ENCODE data around the gene PODNL1. TPM values are rescaled to one million over a fixed set of nuclear protein-coding genes. Genes with fewer than 3 reads are reported as not detected.

PODNL1 gene
- total RNA-seq, 6 experiments from 2014 or later = 0.19 to 0.33 TPM; not detected in 4

DNA sequence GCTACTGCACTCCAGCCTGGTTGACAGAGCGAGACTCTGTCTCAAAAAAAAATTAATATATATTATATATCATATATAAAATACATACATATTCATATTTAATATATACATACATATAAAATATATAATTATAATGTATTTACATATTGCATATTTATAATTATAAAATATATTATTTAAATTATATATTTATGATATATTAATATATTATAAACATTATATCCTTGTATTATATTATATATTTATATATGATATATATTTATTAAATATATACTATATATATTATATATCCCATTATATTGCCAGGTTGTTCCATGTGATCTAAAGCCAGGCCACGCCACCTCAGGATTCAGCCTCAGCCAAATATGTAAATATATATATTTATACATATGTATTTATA, 42.0 kb downstream of the PODNL1 start:
- peaks cover 0 to 13% (median 0%) of the 10 kb centered on the region in 4 donors for H3K4me1 ChIP-seq
- WGBS (ENCODE audit: insufficient coverage, low coverage, low lambda C conversion rate, missing lambda C conversion rate) = 95% methylated on average over 2 of the region's 2 CpGs
- H3K4me3 ChIP-seq = no peak overlapping the region
- ATAC-seq (no peak), DNase-seq (no peak)
- no peaks in the 10 kb centered on the region for H3K27me3 ChIP-seq
- TF ChIP-seq POLR2A (IDR thresholded peaks at IDR 0.05) = no peak
- TF ChIP-seq, protein P1, sequence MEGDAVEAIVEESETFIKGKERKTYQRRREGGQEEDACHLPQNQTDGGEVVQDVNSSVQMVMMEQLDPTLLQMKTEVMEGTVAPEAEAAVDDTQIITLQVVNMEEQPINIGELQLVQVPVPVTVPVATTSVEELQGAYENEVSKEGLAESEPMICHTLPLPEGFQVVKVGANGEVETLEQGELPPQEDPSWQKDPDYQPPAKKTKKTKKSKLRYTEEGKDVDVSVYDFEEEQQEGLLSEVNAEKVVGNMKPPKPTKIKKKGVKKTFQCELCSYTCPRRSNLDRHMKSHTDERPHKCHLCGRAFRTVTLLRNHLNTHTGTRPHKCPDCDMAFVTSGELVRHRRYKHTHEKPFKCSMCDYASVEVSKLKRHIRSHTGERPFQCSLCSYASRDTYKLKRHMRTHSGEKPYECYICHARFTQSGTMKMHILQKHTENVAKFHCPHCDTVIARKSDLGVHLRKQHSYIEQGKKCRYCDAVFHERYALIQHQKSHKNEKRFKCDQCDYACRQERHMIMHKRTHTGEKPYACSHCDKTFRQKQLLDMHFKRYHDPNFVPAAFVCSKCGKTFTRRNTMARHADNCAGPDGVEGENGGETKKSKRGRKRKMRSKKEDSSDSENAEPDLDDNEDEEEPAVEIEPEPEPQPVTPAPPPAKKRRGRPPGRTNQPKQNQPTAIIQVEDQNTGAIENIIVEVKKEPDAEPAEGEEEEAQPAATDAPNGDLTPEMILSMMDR (IDR thresholded peaks at IDR 0.05) = no peak
- H3K36me3 ChIP-seq = no peaks in the 10 kb centered on the region
- intact Hi-C loops (cut with DNase I) = no loop called here
- no peaks in the 10 kb centered on the region for H3K9me3 ChIP-seq
- no peak overlapping the region for H3K27ac ChIP-seq

DNA sequence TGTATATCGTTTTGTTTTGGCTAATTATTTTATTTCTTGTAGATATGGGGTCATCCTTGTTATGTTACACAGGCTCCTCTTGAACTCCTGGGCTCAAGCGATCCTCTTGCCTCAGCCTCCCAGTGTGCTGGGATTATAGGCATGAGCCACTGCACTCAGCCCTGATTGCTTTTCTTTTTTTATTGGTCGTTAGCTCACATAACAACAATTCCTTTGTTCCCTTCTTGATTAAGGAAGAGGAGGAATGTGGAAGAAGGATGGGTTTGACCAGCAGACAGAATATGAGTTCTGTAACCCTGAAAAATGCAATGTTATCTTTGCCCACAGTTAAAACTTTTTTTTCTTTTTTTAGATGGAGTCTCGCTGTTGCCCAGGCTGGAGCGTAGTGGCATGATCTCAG, 43.7 kb downstream of the PODNL1 start:
- H3K36me3 ChIP-seq = no peaks in the 10 kb centered on the region
- ATAC-seq (no peak), DNase-seq (no peak)
- no peak overlapping the region for H3K4me3 ChIP-seq
- H3K27ac ChIP-seq = no peak overlapping the region
- no peaks in the 10 kb centered on the region for H3K27me3 ChIP-seq
- WGBS (ENCODE audit: insufficient coverage, low coverage, low lambda C conversion rate, missing lambda C conversion rate) = 87% methylated on average over 5 of the region's 5 CpGs
- H3K4me1 ChIP-seq = peaks cover 0 to 9% (median 0%) of the 10 kb centered on the region in 4 donors
- no peaks in the 10 kb centered on the region for H3K9me3 ChIP-seq
- TF ChIP-seq POLR2A (IDR thresholded peaks at IDR 0.05) = no peak
- TF ChIP-seq, protein P1 (IDR thresholded peaks at IDR 0.05) = no peak
- intact Hi-C loops (cut with DNase I) = no loop called here

DNA sequence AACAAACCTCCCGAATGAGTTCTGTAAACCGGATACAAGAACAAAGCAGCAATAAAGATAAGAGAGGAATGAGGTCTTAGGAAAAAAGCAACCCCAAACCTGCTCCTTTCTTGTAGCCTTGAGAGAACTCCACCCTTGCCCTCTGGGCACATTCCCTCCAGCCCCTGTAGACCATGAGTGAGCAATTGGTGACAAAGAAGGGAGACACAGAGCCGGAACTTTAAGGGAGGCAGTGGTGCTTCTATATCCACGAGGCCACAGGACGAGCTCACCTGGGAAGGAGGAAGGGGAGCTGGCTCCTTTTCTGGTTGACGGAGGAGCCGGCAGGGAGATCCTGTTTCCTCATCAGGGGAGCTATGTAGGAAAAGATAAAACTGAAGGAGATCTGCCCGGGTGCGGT, 45.3 kb downstream of the PODNL1 start:
- ATAC-seq (no peak), DNase-seq (no peak)
- Histone ChIP-seq H3K4me1 (no peaks in the 10 kb centered on the region), H3K4me3 (no peak overlapping the region), H3K36me3 (no peaks in the 10 kb centered on the region), H3K27ac (no peak overlapping the region), H3K27me3 (no peaks in the 10 kb centered on the region), H3K9me3 (no peaks in the 10 kb centered on the region)
- TF ChIP-seq POLR2A (IDR thresholded peaks at IDR 0.05) = no peak
- TF ChIP-seq, protein P1 (IDR thresholded peaks at IDR 0.05) = no peak
- intact Hi-C loops (cut with DNase I) = no loop called here
- WGBS (ENCODE audit: insufficient coverage, low coverage, low lambda C conversion rate, missing lambda C conversion rate) = 72% methylated on average over 9 of the region's 9 CpGs

DNA sequence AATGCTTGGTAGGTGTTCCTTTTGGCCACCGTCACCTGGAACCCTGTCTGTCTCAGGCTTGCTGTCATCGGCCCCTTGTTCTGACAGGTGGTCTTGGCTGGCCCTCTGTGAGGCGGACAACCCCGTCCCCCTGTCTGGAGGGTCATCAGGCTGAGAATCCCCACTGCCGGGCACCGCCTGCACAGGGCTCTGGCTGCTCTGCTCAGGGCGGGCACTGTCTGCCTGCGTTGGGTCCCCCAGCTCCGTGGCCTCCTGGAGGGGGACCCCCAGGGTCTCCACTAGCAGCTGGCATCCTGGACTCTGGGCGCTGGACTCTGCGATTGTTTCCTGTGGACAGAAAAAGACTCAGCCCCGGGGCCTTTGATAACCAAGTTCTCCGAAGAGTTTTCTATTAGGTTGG, 48.1 kb downstream of the PODNL1 start:
- DNase-seq (no peak), ATAC-seq (peak in 1 of 4 donors; percentile 17)
- Histone ChIP-seq H3K9me3 (no peaks in the 10 kb centered on the region), H3K4me1 (no peaks in the 10 kb centered on the region), H3K27ac (no peak overlapping the region), H3K27me3 (no peaks in the 10 kb centered on the region), H3K36me3 (no peaks in the 10 kb centered on the region), H3K4me3 (no peak overlapping the region)
- 100% methylated on average over 2 of the region's 13 CpGs for WGBS (ENCODE audit: insufficient coverage, low coverage, low lambda C conversion rate, missing lambda C conversion rate)
- intact Hi-C loops (cut with DNase I) = no loop called here
- no peak for TF ChIP-seq POLR2A (IDR thresholded peaks at IDR 0.05)
- TF ChIP-seq, protein P1 (IDR thresholded peaks at IDR 0.05) = no peak

DNA sequence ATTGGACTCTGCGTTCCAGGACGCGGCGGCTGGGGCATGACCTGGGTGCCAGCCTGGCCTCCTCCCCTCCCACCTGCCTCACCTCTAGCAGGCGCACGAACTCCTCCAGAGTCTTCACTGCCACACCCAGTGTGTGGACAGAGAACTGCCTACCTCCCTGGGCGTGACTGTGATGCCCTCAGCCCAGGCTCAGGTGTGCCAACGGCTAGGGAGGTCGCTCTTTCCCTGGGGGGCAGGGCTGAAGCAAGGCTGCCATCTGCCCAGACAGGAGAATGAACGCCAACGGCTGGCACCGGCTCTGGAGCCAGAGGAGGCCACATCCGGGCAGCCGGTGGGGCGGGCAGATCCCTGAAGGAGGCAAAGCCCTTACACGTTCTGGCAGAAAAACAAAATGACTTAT, 49.9 kb downstream of the PODNL1 start:
- TF ChIP-seq, protein P1 (IDR thresholded peaks at IDR 0.05) = no peak
- TF ChIP-seq POLR2A (IDR thresholded peaks at IDR 0.05) = no peak
- ATAC-seq (no peak), DNase-seq (peak in 1 of 3 donors; percentile 74)
- H3K4me1 ChIP-seq = no peaks in the 10 kb centered on the region
- H3K4me3 ChIP-seq = no peak overlapping the region
- no peak overlapping the region for H3K27ac ChIP-seq
- 77% methylated on average over 10 of the region's 16 CpGs for WGBS (ENCODE audit: insufficient coverage, low coverage, low lambda C conversion rate, missing lambda C conversion rate)
- H3K27me3 ChIP-seq = no peaks in the 10 kb centered on the region
- H3K9me3 ChIP-seq = no peaks in the 10 kb centered on the region
- intact Hi-C loops (cut with DNase I) = loop anchor here (10.0 kb wide), 2 partner anchors 157 to 167 kb away; no protein-coding TSS in a partner anchor
- no peaks in the 10 kb centered on the region for H3K36me3 ChIP-seq

Measured in right lobe of liver (tissue), 6 donors.